Progenitor cell of endocrine pancreas (in vitro differentiated cells): ENCODE data around the gene TXNRD2. TPM values are rescaled to one million over a fixed set of nuclear protein-coding genes. Genes with fewer than 3 reads are reported as not detected.

Experiments used
- DNase-seq: peaks from one replicate; pipeline ENCODE4 v3.0.0; 2021; ENCODE audit warnings: low spot score; ENCODE audit not compliant: unreplicated experiment
- H3K27ac Mint-ChIP-seq: 2 replicates; pipeline ENCODE4 v1.8.0; 2021; ENCODE audit warnings: mild to moderate bottlenecking, moderate library complexity, mixed read lengths
- H3K27me3 Mint-ChIP-seq: 2 replicates; pipeline ENCODE4 v1.8.0; 2021; ENCODE audit warnings: mixed read lengths
- H3K36me3 Mint-ChIP-seq: 2 replicates; pipeline ENCODE4 v1.8.0; 2022; ENCODE audit warnings: mixed read lengths; ENCODE audit not compliant: insufficient read depth
- H3K4me1 Mint-ChIP-seq: 2 replicates; pipeline ENCODE4 v1.8.0; 2021; ENCODE audit warnings: low read depth, mixed read lengths
- H3K4me3 Mint-ChIP-seq: 2 replicates; pipeline ENCODE4 v1.8.0; 2021; ENCODE audit warnings: low read depth, mild to moderate bottlenecking, moderate library complexity, mixed read lengths
- H3K9me3 Mint-ChIP-seq: 2 replicates; pipeline ENCODE4 v1.8.0; 2021; ENCODE audit warnings: low read depth, mixed read lengths
- CTCF ChIP-seq: fragments of 200-600 bp; sonication (generic); IDR thresholded peaks from one replicate; pipeline ENCODE4 v1.5.0; 2021; ENCODE audit warnings: antibody characterized with exemption, mild to moderate bottlenecking; ENCODE audit not compliant: unreplicated experiment
- total RNA-seq: library from RNA; stranded (reverse); gene quantifications from 2 replicates; pipeline ENCODE4 v1.2.1, GENCODE V29; 2021

The TXNRD2 gene
- total RNA-seq, 1 donor from 2014 or later: 14.0 TPM

GRCh38 chr22:19902245-19902715 lies 39.3 kb downstream of the TXNRD2 start:
- TF ChIP-seq CTCF: no peak
- Mint-ChIP-seq H3K27ac (no peak overlapping the region), H3K4me3 (no peak overlapping the region)

GRCh38 chr22:19901577-19902244 lies 39.9 kb downstream of the TXNRD2 start:
- H3K27ac Mint-ChIP-seq: no peak overlapping the region
- TF ChIP-seq CTCF: no peak
- H3K27me3 Mint-ChIP-seq: peaks cover 4% of the 10 kb centered on the region
- H3K4me1 Mint-ChIP-seq: peaks cover 5% of the 10 kb centered on the region
- H3K9me3 Mint-ChIP-seq: no peaks in the 10 kb centered on the region
- no peak for DNase-seq
- peaks cover 1% of the 10 kb centered on the region for H3K36me3 Mint-ChIP-seq
- H3K4me3 Mint-ChIP-seq: no peak overlapping the region

More at GRCh38 chr22:19902245-19902715, 39.3 kb downstream of the TXNRD2 start:
- DNase-seq: no peak
- H3K27me3 Mint-ChIP-seq: peaks cover 4% of the 10 kb centered on the region
- H3K9me3 Mint-ChIP-seq: no peaks in the 10 kb centered on the region
- peaks cover 1% of the 10 kb centered on the region for H3K36me3 Mint-ChIP-seq
- peaks cover 5% of the 10 kb centered on the region for H3K4me1 Mint-ChIP-seq

- no peak overlapping the region for H3K27ac Mint-ChIP-seq
- no peak for TF ChIP-seq CTCF
- no peaks in the 10 kb centered on the region for H3K36me3 Mint-ChIP-seq
- no peaks in the 10 kb centered on the region for H3K9me3 Mint-ChIP-seq
- DNase-seq: no peak
- no peak overlapping the region for H3K4me3 Mint-ChIP-seq
- H3K27me3 Mint-ChIP-seq: peaks cover 2% of the 10 kb centered on the region
- H3K4me1 Mint-ChIP-seq: peaks cover 5% of the 10 kb centered on the region
Observed at GRCh38 chr22:19900707-19901436, 40.7 kb downstream of the TXNRD2 start.

- H3K27ac Mint-ChIP-seq: no peak overlapping the region
- peaks cover under 1% of the 10 kb centered on the region for H3K27me3 Mint-ChIP-seq
- no peaks in the 10 kb centered on the region for H3K9me3 Mint-ChIP-seq
- H3K4me3 Mint-ChIP-seq: no peak overlapping the region
- peaks cover 1% of the 10 kb centered on the region for H3K36me3 Mint-ChIP-seq
- peaks cover 5% of the 10 kb centered on the region for H3K4me1 Mint-ChIP-seq
- no peak for DNase-seq
- no peak for TF ChIP-seq CTCF
Observed at GRCh38 chr22:19898831-19899567, 42.6 kb downstream of the TXNRD2 start.

- peaks cover 5% of the 10 kb centered on the region for H3K27me3 Mint-ChIP-seq
- no peaks in the 10 kb centered on the region for H3K9me3 Mint-ChIP-seq
- no peak overlapping the region for H3K27ac Mint-ChIP-seq
- H3K4me1 Mint-ChIP-seq: peaks cover 5% of the 10 kb centered on the region
- H3K36me3 Mint-ChIP-seq: peaks cover 1% of the 10 kb centered on the region
- no peak for DNase-seq
- no peak overlapping the region for H3K4me3 Mint-ChIP-seq
- TF ChIP-seq CTCF: no peak
Observed at GRCh38 chr22:19898145-19898544, 43.5 kb downstream of the TXNRD2 start.
